Measurements from ENCODE around the gene TMEM147.

DNA sequence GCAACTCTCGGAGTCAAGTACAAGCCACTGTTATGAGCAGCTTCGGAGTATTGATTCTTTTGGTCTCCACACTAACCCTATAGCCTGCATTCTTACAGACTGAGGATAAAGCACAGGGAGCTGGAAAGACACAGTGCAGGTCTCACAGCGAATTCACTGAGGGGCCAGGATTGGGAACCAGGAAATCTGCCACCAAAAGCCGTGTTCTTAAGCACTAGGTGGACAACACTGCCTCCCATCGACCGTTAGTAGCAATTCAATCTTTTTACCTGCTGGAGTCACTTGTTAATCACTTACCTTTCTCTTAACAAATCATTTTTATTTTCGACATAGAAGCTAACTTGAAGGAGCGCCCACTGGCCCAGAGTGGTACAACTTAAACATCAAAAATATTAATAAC is 46.8 kb downstream of the TMEM147 start:
- TF ChIP-seq, protein P1, sequence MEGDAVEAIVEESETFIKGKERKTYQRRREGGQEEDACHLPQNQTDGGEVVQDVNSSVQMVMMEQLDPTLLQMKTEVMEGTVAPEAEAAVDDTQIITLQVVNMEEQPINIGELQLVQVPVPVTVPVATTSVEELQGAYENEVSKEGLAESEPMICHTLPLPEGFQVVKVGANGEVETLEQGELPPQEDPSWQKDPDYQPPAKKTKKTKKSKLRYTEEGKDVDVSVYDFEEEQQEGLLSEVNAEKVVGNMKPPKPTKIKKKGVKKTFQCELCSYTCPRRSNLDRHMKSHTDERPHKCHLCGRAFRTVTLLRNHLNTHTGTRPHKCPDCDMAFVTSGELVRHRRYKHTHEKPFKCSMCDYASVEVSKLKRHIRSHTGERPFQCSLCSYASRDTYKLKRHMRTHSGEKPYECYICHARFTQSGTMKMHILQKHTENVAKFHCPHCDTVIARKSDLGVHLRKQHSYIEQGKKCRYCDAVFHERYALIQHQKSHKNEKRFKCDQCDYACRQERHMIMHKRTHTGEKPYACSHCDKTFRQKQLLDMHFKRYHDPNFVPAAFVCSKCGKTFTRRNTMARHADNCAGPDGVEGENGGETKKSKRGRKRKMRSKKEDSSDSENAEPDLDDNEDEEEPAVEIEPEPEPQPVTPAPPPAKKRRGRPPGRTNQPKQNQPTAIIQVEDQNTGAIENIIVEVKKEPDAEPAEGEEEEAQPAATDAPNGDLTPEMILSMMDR (conservative IDR thresholded peaks at IDR 0.05 in 1 of 2, IDR thresholded peaks at IDR 0.05 in 1 of 2; ENCODE audit: extremely low read depth in 1 of 2, insufficient read depth in 1 of 2, low read depth in 1 of 2, low read length in 2 of 2) = peak; percentile 39 to 76
- no peak for TF ChIP-seq EZH2 (IDR thresholded peaks at IDR 0.05; ENCODE audit: borderline replicate concordance, low read length)
